Mesendoderm (in vitro differentiated cells): Measurements from ENCODE around the gene LRRC4B.

Source experiments
- DNase-seq: peaks from one replicate; pipeline ENCODE4 v3.0.0; 2013
- H2AK5ac ChIP-seq: 2 replicates; pipeline ENCODE4 v1.6.1; 2013; ENCODE audit warnings: low read length, inconsistent platforms
- H2BK120ac ChIP-seq: 2 replicates; pipeline ENCODE4 v1.6.1; 2013; ENCODE audit warnings: low read depth, mild to moderate bottlenecking, low read length, moderate library complexity, mixed read lengths
- H2BK15ac ChIP-seq: replicated peaks from 2 replicates; pipeline ENCODE4 v1.6.1; 2013; ENCODE audit warnings: low read depth, mild to moderate bottlenecking, moderate library complexity
- H2BK5ac ChIP-seq: 2 replicates; pipeline ENCODE4 v1.6.1; 2013; ENCODE audit warnings: low read length, inconsistent platforms
- H3K18ac ChIP-seq: 2 replicates; pipeline ENCODE4 v1.6.1; 2013; ENCODE audit warnings: mild to moderate bottlenecking, low read length, mixed read lengths
- H3K23ac ChIP-seq: one replicate; pipeline ENCODE4 v1.6.1; 2013; ENCODE audit warnings: low read length
- H3K27ac ChIP-seq: 2 replicates; pipeline ENCODE4 v1.5.1; 2013; ENCODE audit warnings: low read depth, mild to moderate bottlenecking, inconsistent platforms, low read length, moderate library complexity
- H3K27me3 ChIP-seq: 2 replicates; pipeline ENCODE4 v1.6.1; 2013; ENCODE audit warnings: low read length, control low read depth, mild to moderate bottlenecking, inconsistent platforms; ENCODE audit not compliant: insufficient read depth, poor library complexity
- H3K36me3 ChIP-seq: 2 replicates; pipeline ENCODE4 v1.6.1; 2013; ENCODE audit warnings: low read length, inconsistent platforms; ENCODE audit not compliant: control insufficient read depth, insufficient read depth
- H3K4ac ChIP-seq: one replicate; pipeline ENCODE4 v1.6.1; 2013; ENCODE audit warnings: low read depth, mild to moderate bottlenecking, low read length, moderate library complexity
- H3K4me1 ChIP-seq: 2 replicates; pipeline ENCODE4 v1.6.1; 2013; ENCODE audit warnings: low read depth, low read length, inconsistent platforms; ENCODE audit not compliant: control insufficient read depth
- H3K4me2 ChIP-seq: 2 replicates; pipeline ENCODE4 v1.6.1; 2013; ENCODE audit warnings: low read length
- H3K4me3 ChIP-seq: 2 replicates; pipeline ENCODE4 v1.5.1; 2013; ENCODE audit warnings: mild to moderate bottlenecking, low read length
- H3K56ac ChIP-seq: one replicate; pipeline ENCODE4 v1.6.1; 2013; ENCODE audit warnings: low read length
- H3K79me1 ChIP-seq: 2 replicates; pipeline ENCODE4 v1.6.1; 2013; ENCODE audit warnings: low read length, inconsistent platforms
- H3K79me2 ChIP-seq: 2 replicates; pipeline ENCODE4 v1.6.1; 2013; ENCODE audit warnings: mild to moderate bottlenecking, low read length; ENCODE audit not compliant: control insufficient read depth, insufficient read depth
- H3K9ac ChIP-seq: 2 replicates; pipeline ENCODE4 v1.6.1; 2013; ENCODE audit warnings: low read length, inconsistent platforms
- H4K5ac ChIP-seq: one replicate; pipeline ENCODE4 v1.6.1; 2013; ENCODE audit warnings: low read length
- H4K8ac ChIP-seq: one replicate; pipeline ENCODE4 v1.6.1; 2013; ENCODE audit warnings: low read depth, mild to moderate bottlenecking, control low read depth, low read length, moderate library complexity
- WGBS: extraction: QIAGEN DNeasy Blood & Tissue Kit; methylation state at CpG from one replicate; pipeline ENCODE4 v1.1.7; 2013; ENCODE audit warnings: low lambda C conversion rate, missing lambda C conversion rate; ENCODE audit not compliant: insufficient coverage; ENCODE audit errors: extremely low coverage; 5-methylcytosine and 5-hydroxymethylcytosine counted together

The LRRC4B gene

GRCh38 chr19:50537769-50538230 is 30.4 kb downstream of the LRRC4B start:
- WGBS = no CpG with 5 or more reads among the region's 15 CpGs
- H3K27ac ChIP-seq = no peak overlapping the region

GRCh38 chr19:50537306-50537685 is 30.9 kb downstream of the LRRC4B start:
- Histone ChIP-seq H3K36me3 (no peaks in the 10 kb centered on the region), H3K4me3 (no peak overlapping the region), H2AK5ac (no peak overlapping the region), H3K4me2 (no peak overlapping the region), H3K79me2 (no peaks in the 10 kb centered on the region), H3K27ac (no peak overlapping the region), H3K18ac (no peak overlapping the region), H3K79me1 (no peaks in the 10 kb centered on the region), H3K23ac (no peak overlapping the region), H3K4ac (no peak overlapping the region), H3K9ac (no peak overlapping the region), H2BK120ac (no peak overlapping the region), H3K56ac (no peak overlapping the region), H3K4me1 (no peaks in the 10 kb centered on the region), H4K5ac (no peak overlapping the region), H3K27me3 (no peaks in the 10 kb centered on the region), H2BK5ac (no peak overlapping the region), H2BK15ac (no peak overlapping the region), H4K8ac (no peak overlapping the region)
- no peak for DNase-seq
- no CpG with 5 or more reads among the region's 18 CpGs for WGBS

More at GRCh38 chr19:50537769-50538230, 30.4 kb downstream of the LRRC4B start:
- Histone ChIP-seq H3K36me3 (no peaks in the 10 kb centered on the region), H4K8ac (no peak overlapping the region), H2BK5ac (no peak overlapping the region), H3K9ac (no peak overlapping the region), H4K5ac (no peak overlapping the region), H3K56ac (no peak overlapping the region), H3K79me2 (no peaks in the 10 kb centered on the region), H3K23ac (no peak overlapping the region), H2BK120ac (no peak overlapping the region), H2BK15ac (no peak overlapping the region), H2AK5ac (no peak overlapping the region), H3K4me2 (no peak overlapping the region), H3K4me1 (no peaks in the 10 kb centered on the region), H3K18ac (no peak overlapping the region), H3K79me1 (no peaks in the 10 kb centered on the region), H3K4ac (no peak overlapping the region), H3K4me3 (no peak overlapping the region), H3K27me3 (no peaks in the 10 kb centered on the region)
- peak; percentile 96 for DNase-seq

GRCh38 chr19:50536662-50537305 is 31.5 kb downstream of the LRRC4B start:
- H3K4ac ChIP-seq = no peak overlapping the region
- no peak overlapping the region for H3K9ac ChIP-seq
- no peak for DNase-seq
- no peaks in the 10 kb centered on the region for H3K79me1 ChIP-seq
- no peaks in the 10 kb centered on the region for H3K79me2 ChIP-seq
- WGBS = no CpG with 5 or more reads among the region's 16 CpGs
- H4K5ac ChIP-seq = no peak overlapping the region
- no peaks in the 10 kb centered on the region for H3K27me3 ChIP-seq
- H3K18ac ChIP-seq = no peak overlapping the region
- H4K8ac ChIP-seq = no peak overlapping the region
- no peak overlapping the region for H3K4me3 ChIP-seq
- H2BK15ac ChIP-seq = no peak overlapping the region
- H3K56ac ChIP-seq = no peak overlapping the region
- H3K27ac ChIP-seq = no peak overlapping the region
- no peaks in the 10 kb centered on the region for H3K36me3 ChIP-seq
- no peaks in the 10 kb centered on the region for H3K4me1 ChIP-seq
- no peak overlapping the region for H2AK5ac ChIP-seq
- no peak overlapping the region for H2BK5ac ChIP-seq
- H2BK120ac ChIP-seq = no peak overlapping the region
- no peak overlapping the region for H3K23ac ChIP-seq
- no peak overlapping the region for H3K4me2 ChIP-seq

GRCh38 chr19:50535672-50536187 is 32.5 kb downstream of the LRRC4B start:
- Histone ChIP-seq H3K4me1 (no peaks in the 10 kb centered on the region), H3K4me3 (no peak overlapping the region), H3K27ac (no peak overlapping the region), H2AK5ac (no peak overlapping the region), H3K4me2 (no peak overlapping the region), H3K56ac (no peak overlapping the region), H2BK5ac (no peak overlapping the region), H3K23ac (no peak overlapping the region), H3K18ac (no peak overlapping the region), H3K79me2 (no peaks in the 10 kb centered on the region), H4K5ac (no peak overlapping the region), H4K8ac (no peak overlapping the region), H3K79me1 (no peaks in the 10 kb centered on the region), H3K9ac (no peak overlapping the region), H2BK15ac (no peak overlapping the region), H3K4ac (no peak overlapping the region), H2BK120ac (no peak overlapping the region), H3K27me3 (no peaks in the 10 kb centered on the region), H3K36me3 (no peaks in the 10 kb centered on the region)
- WGBS = no CpG with 5 or more reads among the region's 11 CpGs
- DNase-seq = no peak

- no peak overlapping the region for H4K8ac ChIP-seq
- H2BK5ac ChIP-seq = no peak overlapping the region
- no peak overlapping the region for H3K56ac ChIP-seq
- no peak overlapping the region for H3K4me3 ChIP-seq
- no peak overlapping the region for H3K27ac ChIP-seq
- H3K4me2 ChIP-seq = no peak overlapping the region
- no peak overlapping the region for H3K9ac ChIP-seq
- no peak overlapping the region for H3K18ac ChIP-seq
- WGBS = no CpG with 5 or more reads among the region's 3 CpGs
- DNase-seq = no peak
- H3K4me1 ChIP-seq = no peaks in the 10 kb centered on the region
- no peaks in the 10 kb centered on the region for H3K36me3 ChIP-seq
- H2BK120ac ChIP-seq = no peak overlapping the region
- no peaks in the 10 kb centered on the region for H3K27me3 ChIP-seq
- H3K79me1 ChIP-seq = no peaks in the 10 kb centered on the region
- no peak overlapping the region for H2BK15ac ChIP-seq
- H3K4ac ChIP-seq = no peak overlapping the region
- no peak overlapping the region for H2AK5ac ChIP-seq
- no peaks in the 10 kb centered on the region for H3K79me2 ChIP-seq
- H4K5ac ChIP-seq = no peak overlapping the region
- no peak overlapping the region for H3K23ac ChIP-seq
Measured at GRCh38 chr19:50534478-50534877, 33.8 kb downstream of the LRRC4B start.

GRCh38 chr19:50532952-50533351 is 35.3 kb downstream of the LRRC4B start:
- no peak overlapping the region for H3K4me3 ChIP-seq
- no peak overlapping the region for H2BK120ac ChIP-seq
- H3K79me1 ChIP-seq = no peaks in the 10 kb centered on the region
- no CpG with 5 or more reads among the region's 4 CpGs for whole genome bisulfite sequencing
- DNase-seq = no peak
- no peak overlapping the region for H3K9ac ChIP-seq
- H3K23ac ChIP-seq = no peak overlapping the region
- H4K5ac ChIP-seq = no peak overlapping the region
- H3K27me3 ChIP-seq = no peaks in the 10 kb centered on the region
- H2AK5ac ChIP-seq = no peak overlapping the region
- no peak overlapping the region for H3K18ac ChIP-seq
- no peak overlapping the region for H3K27ac ChIP-seq
- H3K4me2 ChIP-seq = no peak overlapping the region
- no peak overlapping the region for H3K56ac ChIP-seq
- H3K4me1 ChIP-seq = no peaks in the 10 kb centered on the region
- H2BK15ac ChIP-seq = no peak overlapping the region
- no peak overlapping the region for H2BK5ac ChIP-seq
- no peak overlapping the region for H3K4ac ChIP-seq
- H3K36me3 ChIP-seq = no peaks in the 10 kb centered on the region
- no peaks in the 10 kb centered on the region for H3K79me2 ChIP-seq
- H4K8ac ChIP-seq = no peak overlapping the region
